ENCODE measurements around the gene IDI1.
"Not testable (repeated sequence)": the region's sequence is repeated elsewhere in the genome, so short reads cannot be mapped to it uniquely, and the experiment has no call there.

Gene IDI1

DNA sequence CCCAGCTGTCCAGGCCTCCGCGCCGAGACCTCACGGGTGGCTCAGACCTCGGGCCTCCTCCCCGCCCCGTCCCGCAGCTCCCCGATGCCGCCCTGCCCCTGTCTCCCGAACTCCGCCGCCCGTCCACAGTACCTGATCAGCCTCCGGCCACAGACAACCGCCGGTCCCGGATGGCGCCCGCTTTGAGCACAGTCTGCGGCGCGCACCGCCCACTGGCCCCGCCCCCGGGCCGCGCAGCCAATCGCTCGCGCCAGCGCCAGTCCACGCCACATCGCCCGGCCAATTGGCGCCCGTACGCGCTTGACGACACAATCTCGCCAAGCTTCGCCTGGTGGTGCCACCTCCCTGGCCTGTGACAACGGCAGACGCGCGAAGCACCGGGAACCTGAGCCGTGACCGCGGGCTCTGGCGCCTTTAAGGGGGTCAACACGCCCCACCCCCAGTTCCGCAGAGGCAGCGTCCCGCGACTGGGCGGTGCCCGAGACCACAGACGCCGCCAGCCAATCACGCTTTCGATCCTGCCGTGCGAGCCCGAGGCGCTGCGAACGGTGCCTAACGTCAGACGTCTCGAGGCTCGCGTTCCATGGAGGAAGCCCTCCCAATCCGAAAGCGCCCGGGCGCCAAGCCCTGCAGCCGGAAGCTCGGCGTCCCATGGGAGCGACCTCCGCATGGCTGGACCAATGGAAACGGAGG, at the start of gene IDI1:
TSS of gene IDI1 (minus strand) at position 388 of the 693 bp plus-strand sequence. CDS start at position 272, 116 bp downstream.
- peak; percentile 93 for FAIRE-seq

- FAIRE-seq = no peak
Measured at GRCh38 chr10:1097436-1097835, 48.5 kb upstream of the IDI1 start.

- no peak for FAIRE-seq
Measured at GRCh38 chr10:1096287-1096889, 47.5 kb upstream of the IDI1 start.

- FAIRE-seq = no peak
Measured at GRCh38 chr10:1095498-1095897, 46.6 kb upstream of the IDI1 start.

GRCh38 chr10:1094112-1095057, 45.5 kb upstream of the IDI1 start:
- no peak for FAIRE-seq

DNA sequence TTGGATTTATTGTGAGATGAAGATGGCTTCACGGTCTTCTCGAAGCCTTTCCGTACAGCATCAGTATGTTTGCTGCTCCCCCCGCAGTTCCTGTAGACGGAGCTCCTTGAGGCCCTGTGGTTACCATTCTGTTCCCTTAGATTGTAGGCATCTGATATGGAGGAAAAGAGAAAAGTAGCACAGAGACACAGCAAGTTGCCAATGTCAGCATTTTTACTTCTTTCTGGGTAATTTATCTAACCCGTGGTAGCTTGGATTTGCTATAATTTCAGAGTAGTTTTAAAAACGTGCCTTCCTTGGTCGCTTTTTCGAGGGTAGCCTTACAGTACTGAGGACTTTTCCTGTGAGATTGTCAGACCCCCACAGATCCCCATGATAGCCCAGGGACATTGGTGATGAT, 44.8 kb upstream of the IDI1 start:
- FAIRE-seq = no peak

GRCh38 chr10:1090696-1091095, 41.8 kb upstream of the IDI1 start:
- no peak for FAIRE-seq

- FAIRE-seq = no peak
Measured at GRCh38 chr10:1089017-1089689, 40.2 kb upstream of the IDI1 start.

DNA sequence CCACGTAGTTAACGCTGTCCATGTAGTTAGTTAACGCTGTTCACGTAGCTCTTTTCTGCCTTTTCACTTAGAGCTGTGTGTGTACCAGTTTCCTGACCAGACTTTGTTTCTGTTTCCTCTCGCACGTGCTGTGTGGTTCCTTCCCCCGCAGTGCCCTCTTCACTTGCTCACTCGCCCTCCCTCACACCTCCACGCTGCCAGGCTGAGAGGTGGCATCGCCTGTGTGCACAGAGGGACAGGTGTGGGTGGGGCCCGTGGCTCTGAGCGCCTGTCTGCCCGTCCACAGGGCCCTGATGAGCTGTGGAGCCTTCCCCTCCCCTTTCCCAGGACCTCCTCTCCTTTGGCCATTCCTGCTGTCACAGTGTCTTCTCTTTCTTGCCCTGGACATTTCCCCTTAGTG, 37.9 kb upstream of the IDI1 start:
- no peak for FAIRE-seq

GRCh38 chr10:1085258-1085657, 36.3 kb upstream of the IDI1 start:
- no peak for FAIRE-seq

- FAIRE-seq = no peak
Measured at GRCh38 chr10:1084011-1084950, 35.4 kb upstream of the IDI1 start.

GRCh38 chr10:1083581-1083980, 34.7 kb upstream of the IDI1 start:
- FAIRE-seq = no peak

GRCh38 chr10:1078668-1079067, 29.7 kb upstream of the IDI1 start:
- FAIRE-seq = no peak

- peak; percentile 75 for FAIRE-seq
Measured at GRCh38 chr10:1074748-1075308, 25.9 kb upstream of the IDI1 start.

DNA sequence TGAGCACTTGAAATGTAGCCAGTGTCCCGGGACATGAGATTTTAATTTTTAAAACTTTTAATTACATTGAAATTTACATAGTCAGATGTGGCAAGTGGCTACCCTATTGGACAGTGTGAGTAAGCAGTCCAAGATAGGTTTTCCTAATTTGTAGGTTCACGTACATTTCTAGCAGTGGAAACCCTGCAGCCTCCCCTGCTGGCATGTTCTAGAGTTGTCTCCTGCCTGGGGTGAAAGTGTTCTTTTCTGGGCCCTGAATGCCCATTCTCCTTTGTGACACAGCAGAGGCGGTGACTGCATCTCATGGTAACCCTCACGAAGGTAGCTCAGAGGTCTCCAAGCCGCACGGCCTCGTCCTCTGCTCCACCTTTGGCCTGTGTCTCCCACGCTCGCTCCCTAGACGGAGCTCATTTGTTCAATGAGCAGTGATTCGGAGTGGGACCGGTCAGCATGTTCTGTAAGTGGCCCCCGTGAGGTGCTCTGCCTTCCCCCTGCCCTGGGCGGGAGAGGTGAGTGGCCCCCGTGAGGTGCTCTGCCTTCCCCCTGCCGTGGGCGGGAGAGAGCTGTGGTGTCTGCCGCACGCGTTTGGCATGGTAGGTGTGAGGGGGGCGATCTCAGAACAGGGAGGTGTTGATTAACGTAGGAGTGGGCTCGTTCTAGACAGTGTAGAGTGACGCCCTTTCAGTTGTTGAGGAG, 25.3 kb upstream of the IDI1 start:
- peak; percentile 19 for FAIRE-seq

GRCh38 chr10:1070919-1071318, 22.0 kb upstream of the IDI1 start:
- FAIRE-seq = no peak

DNA sequence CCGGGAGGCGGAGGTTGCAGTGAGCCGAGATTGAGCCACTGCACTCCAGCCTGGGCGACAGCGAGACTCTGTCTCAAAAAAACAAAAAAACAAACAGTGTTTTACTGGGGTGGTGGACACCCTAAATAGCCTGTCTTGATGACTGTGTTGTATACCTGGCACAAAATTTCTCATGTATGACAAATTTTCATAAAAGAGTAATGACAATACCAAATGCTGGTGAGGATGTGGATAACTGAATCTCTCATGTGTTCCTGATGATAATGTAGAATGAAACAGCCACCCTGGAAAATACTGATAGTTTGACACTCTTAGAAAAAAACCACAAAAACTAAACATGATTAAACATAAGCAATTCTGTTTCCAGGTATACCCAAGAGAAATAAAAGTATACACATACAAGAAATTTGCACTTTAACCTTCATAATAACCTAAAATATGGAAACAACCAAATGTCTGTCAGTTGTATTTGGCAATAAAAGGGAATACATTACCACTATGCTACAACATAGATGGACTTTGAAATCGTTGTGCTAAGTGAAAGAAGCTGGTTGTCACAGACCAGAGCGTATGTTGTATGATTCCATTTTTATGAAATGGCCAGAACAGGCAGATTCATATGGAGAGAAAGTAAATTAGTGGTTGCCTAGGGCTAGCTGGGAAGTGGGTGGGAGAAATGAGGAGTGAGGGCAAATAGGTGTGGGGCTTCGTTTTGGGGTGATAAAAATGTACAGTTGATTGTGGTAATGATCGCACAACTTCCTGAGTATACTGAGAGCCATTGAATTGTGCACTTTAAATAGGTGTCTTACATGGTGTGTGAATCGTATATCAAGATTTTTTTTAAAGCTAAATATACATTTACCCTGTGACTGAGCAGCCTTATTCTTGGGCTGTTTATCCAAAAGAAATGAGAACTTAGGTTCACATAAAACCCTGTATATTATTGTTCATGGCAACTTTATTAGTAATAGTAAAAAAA, 19.8 kb upstream of the IDI1 start:
- FAIRE-seq = no peak

GRCh38 chr10:1066734-1067133, 17.8 kb upstream of the IDI1 start:
- FAIRE-seq = not testable (repeated sequence)

DNA sequence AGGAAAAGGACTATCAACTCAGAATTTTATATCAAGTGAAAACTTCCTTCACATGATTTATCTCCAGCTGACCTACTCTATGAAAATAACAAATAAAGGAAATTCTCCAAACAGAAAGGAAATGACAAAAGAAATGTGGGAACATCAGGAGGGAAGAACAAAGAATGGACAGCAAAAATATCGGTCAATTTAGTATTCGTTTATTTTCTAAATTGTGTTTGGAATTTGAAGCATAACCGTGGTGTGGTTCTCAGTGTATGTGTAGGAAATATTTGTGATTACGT, 16.0 kb upstream of the IDI1 start:
- FAIRE-seq = no peak
